Measurements from ENCODE around the gene SMG9. TPM values are rescaled to one million over a fixed set of nuclear protein-coding genes. Genes with fewer than 3 reads are reported as not detected.
A peak's percentile ranks its signal among the peaks of the same experiment; 100 is the strongest.

The SMG9 gene
- total RNA-seq, 3 donors from 2014 or later (not counting 1 experiment from before 2014, with no cell fraction given): 23.3 to 37.4 (median 28.3) TPM

- Histone ChIP-seq H3K9me3 (ENCODE audit: control insufficient read depth, insufficient read depth, low read length) (no peaks in the 10 kb centered on the region), H3K27ac (ENCODE audit: low read length) (peak overlapping the region; percentile 23), H3K4me1 (ENCODE audit: control insufficient read depth, insufficient read depth, low read length) (peaks cover 41% of the 10 kb centered on the region), H3K27me3 (ENCODE audit: control insufficient read depth, insufficient read depth, low read length) (no peaks in the 10 kb centered on the region), H3K36me3 (ENCODE audit: control insufficient read depth, insufficient read depth, low read length) (no peaks in the 10 kb centered on the region), H3K4me3 (ENCODE audit: low read length) (peak overlapping the region; percentile 39)
- no peak overlapping the region for H3K4me3 Mint-ChIP-seq
- H3K27me3 Mint-ChIP-seq (ENCODE audit: low read depth in 2 of 2): peaks cover 37 to 46% of the 10 kb centered on the region in 2 donors
- H3K9me3 Mint-ChIP-seq: no peaks in the 10 kb centered on the region
- TF ChIP-seq CTCF (IDR thresholded peaks at IDR 0.05): no peak
- H3K4me1 Mint-ChIP-seq: peaks cover 0 to 23% of the 10 kb centered on the region in 2 donors
- H3K36me3 Mint-ChIP-seq: no peaks in the 10 kb centered on the region
- H3K27ac Mint-ChIP-seq: no peak overlapping the region
- intact Hi-C loops (cut with micrococcal nuclease): no loop called here
- DNase-seq (no peak), ATAC-seq (no peak)
- 26% methylated on average over 16 of the region's 16 CpGs for WGBS (ENCODE audit: insufficient coverage)
These were observed 24.5 kb upstream of the SMG9 start for GRCh38 chr19:43779147-43779819.

GRCh38 chr19:43778651-43779050 lies 23.9 kb upstream of the SMG9 start:
- peaks cover 40% of the 10 kb centered on the region for H3K4me1 ChIP-seq (ENCODE audit: control insufficient read depth, insufficient read depth, low read length)
- no peak for TF ChIP-seq CTCF (IDR thresholded peaks at IDR 0.05)
- WGBS (ENCODE audit: insufficient coverage): 67% methylated on average over 1 of the region's 1 CpG
- intact Hi-C loops (cut with micrococcal nuclease): no loop called here
- no peak for ATAC-seq
- peaks cover 31 to 39% of the 10 kb centered on the region in 2 donors for H3K27me3 Mint-ChIP-seq (ENCODE audit: low read depth in 2 of 2)
- H3K36me3 ChIP-seq (ENCODE audit: control insufficient read depth, insufficient read depth, low read length): no peaks in the 10 kb centered on the region
- DNase-seq: no peak
- no peak overlapping the region for H3K27ac ChIP-seq (ENCODE audit: low read length)
- H3K4me1 Mint-ChIP-seq: peaks cover 0 to 23% of the 10 kb centered on the region in 2 donors
- no peaks in the 10 kb centered on the region for H3K36me3 Mint-ChIP-seq
- H3K4me3 ChIP-seq (ENCODE audit: low read length): no peak overlapping the region
- H3K9me3 Mint-ChIP-seq: no peaks in the 10 kb centered on the region
- no peaks in the 10 kb centered on the region for H3K27me3 ChIP-seq (ENCODE audit: control insufficient read depth, insufficient read depth, low read length)
- no peaks in the 10 kb centered on the region for H3K9me3 ChIP-seq (ENCODE audit: control insufficient read depth, insufficient read depth, low read length)
- no peak overlapping the region for H3K27ac Mint-ChIP-seq
- no peak overlapping the region for H3K4me3 Mint-ChIP-seq

- H3K4me3 ChIP-seq (ENCODE audit: low read length): no peak overlapping the region
- peak in 1 of 3 donors; percentile 32 for ATAC-seq
- H3K9me3 Mint-ChIP-seq: no peaks in the 10 kb centered on the region
These were observed 22.5 kb upstream of the SMG9 start for GRCh38 chr19:43777163-43777695.

More at GRCh38 chr19:43777163-43777695, 22.5 kb upstream of the SMG9 start:
- intact Hi-C loops (cut with micrococcal nuclease): no loop called here
- peak in 1 of 2 donors; percentile 65 for DNase-seq
- Histone ChIP-seq H3K27me3 (ENCODE audit: control insufficient read depth, insufficient read depth, low read length) (no peaks in the 10 kb centered on the region), H3K4me1 (ENCODE audit: control insufficient read depth, insufficient read depth, low read length) (peaks cover 40% of the 10 kb centered on the region), H3K36me3 (ENCODE audit: control insufficient read depth, insufficient read depth, low read length) (no peaks in the 10 kb centered on the region), H3K9me3 (ENCODE audit: control insufficient read depth, insufficient read depth, low read length) (no peaks in the 10 kb centered on the region), H3K27ac (ENCODE audit: low read length) (no peak overlapping the region)
- WGBS (ENCODE audit: insufficient coverage): 9% methylated on average over 4 of the region's 4 CpGs
- peaks cover 0 to 23% of the 10 kb centered on the region in 2 donors for H3K4me1 Mint-ChIP-seq
- no peak for TF ChIP-seq CTCF (IDR thresholded peaks at IDR 0.05)
- H3K4me3 Mint-ChIP-seq: no peak overlapping the region
- no peak overlapping the region for H3K27ac Mint-ChIP-seq
- peaks cover 24 to 35% of the 10 kb centered on the region in 2 donors for H3K27me3 Mint-ChIP-seq (ENCODE audit: low read depth in 2 of 2)
- no peaks in the 10 kb centered on the region for H3K36me3 Mint-ChIP-seq

All from natural killer cell (primary cell).